ENCODE measurements around the gene RPA3.

The RPA3 gene

GRCh38 chr7:7675686-7676085 lies 42.7 kb downstream of the RPA3 start:
- Histone ChIP-seq H3K4me2 (ENCODE audit: low read length) (no peak overlapping the region), H3F3A (ENCODE audit: insufficient read depth, low read length) (no peaks in the 10 kb centered on the region), H3K27ac (ENCODE audit: low read depth, low read length, poor library complexity, severe bottlenecking) (peak overlapping the region; percentile 29), H3K9me2 (ENCODE audit: low read depth, low read length) (no peaks in the 10 kb centered on the region), H3K9me3 (ENCODE audit: low read length) (0 out of 2 replicates have a peak, but pooled peaks cover 3% of the 10 kb centered on the region), H4K20me1 (ENCODE audit: insufficient read depth, low read length) (no peaks in the 10 kb centered on the region), H3K9ac (ENCODE audit: low read length) (no peak overlapping the region), H3K4me1 (ENCODE audit: insufficient read depth, low read length, severe bottlenecking) (peaks cover 29% of the 10 kb centered on the region), H3K36me3 (ENCODE audit: insufficient read depth, low read length) (peaks cover 29% of the 10 kb centered on the region), H3K27me3 (ENCODE audit: insufficient read depth, low read length) (no peaks in the 10 kb centered on the region), H3K79me2 (ENCODE audit: insufficient read depth, low read length) (peaks cover 7% of the 10 kb centered on the region; the same call in 1 of the 2 replicates), H2AFZ (ENCODE audit: low read length) (no peak overlapping the region), H3K4me3 (ENCODE audit: low read depth, low read length, poor library complexity, severe bottlenecking) (no peak overlapping the region)
- no peak for TF ChIP-seq EZH2 (IDR thresholded peaks at IDR 0.05; ENCODE audit: borderline replicate concordance, low read length)
- TF ChIP-seq CTCF (IDR thresholded peaks at IDR 0.05; ENCODE audit: low read length), result no peak

- no peaks in the 10 kb centered on the region for H3F3A ChIP-seq (ENCODE audit: insufficient read depth, low read length)
- peaks cover 29% of the 10 kb centered on the region for H3K4me1 ChIP-seq (ENCODE audit: insufficient read depth, low read length, severe bottlenecking)
- H3K9ac ChIP-seq (ENCODE audit: low read length), result peak overlapping the region; percentile 45; the same call in 1 of the 2 replicates
- 0 out of 2 replicates have a peak, but pooled peaks cover 3% of the 10 kb centered on the region for H3K9me3 ChIP-seq (ENCODE audit: low read length)
- no peak for TF ChIP-seq CTCF (IDR thresholded peaks at IDR 0.05; ENCODE audit: low read length)
- TF ChIP-seq EZH2 (IDR thresholded peaks at IDR 0.05; ENCODE audit: borderline replicate concordance, low read length), result no peak
- H3K9me2 ChIP-seq (ENCODE audit: low read depth, low read length), result no peaks in the 10 kb centered on the region
- H3K4me2 ChIP-seq (ENCODE audit: low read length), result peak overlapping the region; percentile 74
- no peaks in the 10 kb centered on the region for H3K27me3 ChIP-seq (ENCODE audit: insufficient read depth, low read length)
- no peaks in the 10 kb centered on the region for H4K20me1 ChIP-seq (ENCODE audit: insufficient read depth, low read length)
- H3K27ac ChIP-seq (ENCODE audit: low read depth, low read length, poor library complexity, severe bottlenecking), result peak overlapping the region; percentile 75
- H2AFZ ChIP-seq (ENCODE audit: low read length), result no peak overlapping the region
- H3K36me3 ChIP-seq (ENCODE audit: insufficient read depth, low read length), result peaks cover 29% of the 10 kb centered on the region
- peak overlapping the region; percentile 25 for H3K4me3 ChIP-seq (ENCODE audit: low read depth, low read length, poor library complexity, severe bottlenecking)
- H3K79me2 ChIP-seq (ENCODE audit: insufficient read depth, low read length), result peaks cover 7% of the 10 kb centered on the region; the same call in 1 of the 2 replicates
Measured at GRCh38 chr7:7673240-7673550, 45.2 kb downstream of the RPA3 start.

- Histone ChIP-seq H3K27me3 (ENCODE audit: insufficient read depth, low read length) (no peaks in the 10 kb centered on the region), H3K27ac (ENCODE audit: low read depth, low read length, poor library complexity, severe bottlenecking) (peak overlapping the region; percentile 75), H3K4me2 (ENCODE audit: low read length) (peak overlapping the region; percentile 74), H3K4me1 (ENCODE audit: insufficient read depth, low read length, severe bottlenecking) (peaks cover 29% of the 10 kb centered on the region), H3K4me3 (ENCODE audit: low read depth, low read length, poor library complexity, severe bottlenecking) (peak overlapping the region; percentile 25), H3K9me3 (ENCODE audit: low read length) (0 out of 2 replicates have a peak, but pooled peaks cover 3% of the 10 kb centered on the region), H3K36me3 (ENCODE audit: insufficient read depth, low read length) (peaks cover 24% of the 10 kb centered on the region), H3K9ac (ENCODE audit: low read length) (peak overlapping the region; percentile 45; the same call in 1 of the 2 replicates), H4K20me1 (ENCODE audit: insufficient read depth, low read length) (no peaks in the 10 kb centered on the region), H2AFZ (ENCODE audit: low read length) (no peak overlapping the region), H3F3A (ENCODE audit: insufficient read depth, low read length) (no peaks in the 10 kb centered on the region), H3K79me2 (ENCODE audit: insufficient read depth, low read length) (peaks cover 7% of the 10 kb centered on the region; the same call in 1 of the 2 replicates), H3K9me2 (ENCODE audit: low read depth, low read length) (no peaks in the 10 kb centered on the region)
- TF ChIP-seq EZH2 (IDR thresholded peaks at IDR 0.05; ENCODE audit: borderline replicate concordance, low read length), result no peak
- TF ChIP-seq CTCF (IDR thresholded peaks at IDR 0.05; ENCODE audit: low read length), result no peak
Measured at GRCh38 chr7:7672545-7673239, 45.7 kb downstream of the RPA3 start.

Measured in OCI-LY1 (cell line).